Activated T-helper 2 cell treated with anti-CD3 and anti-CD28 coated beads, Interferon-gamma antibody, Interleukin-2, Interleukin-4, amounts not matched to agents 10 μg/mL and 5 μg/mL and 100 μg/mL, durations not matched to agents 14 hours and 24 hours and 36 hours (primary cell): ENCODE results near the gene STRBP. TPM values are rescaled to one million over a fixed set of nuclear protein-coding genes. Genes with fewer than 3 reads are reported as not detected.
"Not testable (repeated sequence)": the region's sequence is repeated elsewhere in the genome, so short reads cannot be mapped to it uniquely, and the experiment has no call there.

ENCODE experiments used
- DNase-seq: peaks from one replicate; pipeline ENCODE4 v3.0.0; 2021; ENCODE audit warnings: low spot score
- H3K27ac Mint-ChIP-seq: one replicate; pipeline ENCODE4 v1.8.0; 2021; ENCODE audit warnings: mixed read lengths
- H3K27me3 Mint-ChIP-seq: one replicate; pipeline ENCODE4 v1.8.0; 2021; ENCODE audit warnings: low read depth, mixed read lengths
- H3K36me3 Mint-ChIP-seq: one replicate; pipeline ENCODE4 v1.8.0; 2021; ENCODE audit warnings: low read depth, mixed read lengths
- H3K4me1 Mint-ChIP-seq: one replicate; pipeline ENCODE4 v1.8.0; 2021; ENCODE audit warnings: low read depth, mixed read lengths
- H3K4me3 Mint-ChIP-seq: one replicate; pipeline ENCODE4 v1.8.0; 2021; ENCODE audit warnings: low read depth, mild to moderate bottlenecking, moderate library complexity, mixed read lengths
- H3K9me3 Mint-ChIP-seq: one replicate; pipeline ENCODE4 v1.8.0; 2021; ENCODE audit warnings: mixed read lengths
- intact Hi-C: fragments of 100-400 bp; cut with micrococcal nuclease; formaldehyde crosslinking; loops from one replicate; pipeline ENCODE4 v1.15.1; 2023
- total RNA-seq: library from RNA; stranded (reverse); gene quantifications from 2 replicates; pipeline ENCODE4 v1.2.3, GENCODE V29; 2022

STRBP gene
- total RNA-seq, 1 donor from 2014 or later, result 19.9 TPM

GRCh38 chr9:123231421-123231820, 37.0 kb downstream of the STRBP start:
- no peak overlapping the region for H3K27ac Mint-ChIP-seq
- no peaks in the 10 kb centered on the region for H3K27me3 Mint-ChIP-seq
- H3K9me3 Mint-ChIP-seq, result no peaks in the 10 kb centered on the region
- no peak overlapping the region for H3K4me3 Mint-ChIP-seq
- no peaks in the 10 kb centered on the region for H3K36me3 Mint-ChIP-seq
- peaks cover 6% of the 10 kb centered on the region for H3K4me1 Mint-ChIP-seq
- intact Hi-C loops, result no loop called here
- no peak for DNase-seq

DNA sequence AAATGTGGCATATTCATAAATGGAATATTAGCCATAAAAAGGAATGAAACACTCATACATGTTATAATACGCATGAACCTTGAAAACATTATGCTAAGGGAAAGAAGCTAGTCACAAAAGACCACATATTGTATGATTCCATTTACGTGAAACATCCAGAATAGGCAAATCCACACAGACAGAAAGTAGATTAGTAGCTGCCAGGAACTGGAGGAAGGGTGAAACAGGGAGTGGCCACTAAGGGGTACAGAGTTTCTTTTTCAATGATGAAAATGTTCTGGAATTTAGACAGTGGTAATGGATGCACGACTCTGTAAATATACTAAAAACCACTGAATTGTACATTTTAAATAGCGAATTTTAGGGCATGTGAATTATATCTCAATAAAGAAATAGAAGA, 39.4 kb downstream of the STRBP start:
- H3K27ac Mint-ChIP-seq, result no peak overlapping the region
- intact Hi-C loops, result loop anchor here (5.0 kb wide), 4 partner anchors 38 to 422 kb away; partner anchors contain the start of gene STRBP
- no peaks in the 10 kb centered on the region for H3K27me3 Mint-ChIP-seq
- no peaks in the 10 kb centered on the region for H3K9me3 Mint-ChIP-seq
- no peak for DNase-seq
- H3K4me1 Mint-ChIP-seq, result peaks cover 23% of the 10 kb centered on the region
- no peak overlapping the region for H3K4me3 Mint-ChIP-seq
- no peaks in the 10 kb centered on the region for H3K36me3 Mint-ChIP-seq

- H3K36me3 Mint-ChIP-seq, result no peaks in the 10 kb centered on the region
- H3K27me3 Mint-ChIP-seq, result no peaks in the 10 kb centered on the region
- H3K9me3 Mint-ChIP-seq, result no peaks in the 10 kb centered on the region
- peak overlapping the region; percentile 69 for H3K27ac Mint-ChIP-seq
- no peak for DNase-seq
- intact Hi-C loops, result loop anchor here (1.0 to 5.0 kb wide), 5 partner anchors 41 to 419 kb away; partner anchors contain the start of gene STRBP
- H3K4me1 Mint-ChIP-seq, result peaks cover 26% of the 10 kb centered on the region
- H3K4me3 Mint-ChIP-seq, result peak overlapping the region; percentile 22
These were observed 42.4 kb downstream of the STRBP start for GRCh38 chr9:123225995-123226394.

GRCh38 chr9:123225374-123225813, 43.0 kb downstream of the STRBP start:
- peak overlapping the region; percentile 69 for H3K27ac Mint-ChIP-seq
- no peaks in the 10 kb centered on the region for H3K36me3 Mint-ChIP-seq
- no peaks in the 10 kb centered on the region for H3K27me3 Mint-ChIP-seq
- DNase-seq, result peak; percentile 27
- no peak overlapping the region for H3K4me3 Mint-ChIP-seq
- peaks cover 29% of the 10 kb centered on the region for H3K4me1 Mint-ChIP-seq
- intact Hi-C loops, result loop anchor here (1.0 to 5.0 kb wide), 5 partner anchors 42 to 418 kb away; partner anchors contain the start of gene STRBP
- no peaks in the 10 kb centered on the region for H3K9me3 Mint-ChIP-seq

DNA sequence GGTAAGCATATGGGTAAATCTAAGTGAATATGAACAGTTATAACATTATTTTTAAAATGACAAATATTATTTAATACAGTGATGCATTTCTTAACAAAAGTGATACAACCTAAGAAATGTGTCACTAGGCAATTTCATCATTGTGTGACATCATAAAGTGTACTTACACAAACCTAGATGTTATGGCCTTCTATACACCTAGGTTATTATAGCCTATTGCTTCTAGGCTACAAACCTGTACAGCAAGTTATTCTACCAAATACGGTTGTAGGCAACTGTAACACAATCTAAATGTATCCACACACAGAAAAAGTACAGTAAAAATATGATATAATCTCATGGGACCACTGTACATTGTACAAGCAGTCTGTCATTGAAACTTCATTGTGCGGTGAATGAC, 48.3 kb downstream of the STRBP start:
- intact Hi-C loops, result no loop called here
- Mint-ChIP-seq H3K4me1 (peaks cover 28% of the 10 kb centered on the region), H3K9me3 (no peaks in the 10 kb centered on the region), H3K4me3 (no peak overlapping the region), H3K36me3 (no peaks in the 10 kb centered on the region), H3K27me3 (peaks cover 3% of the 10 kb centered on the region), H3K27ac (no peak overlapping the region)
- DNase-seq, result no peak

GRCh38 chr9:123218831-123219230, 49.6 kb downstream of the STRBP start:
- intact Hi-C loops, result no loop called here
- Mint-ChIP-seq H3K27me3 (peaks cover 3% of the 10 kb centered on the region), H3K9me3 (no peaks in the 10 kb centered on the region), H3K36me3 (no peaks in the 10 kb centered on the region), H3K4me1 (peaks cover 15% of the 10 kb centered on the region), H3K4me3 (no peak overlapping the region), H3K27ac (no peak overlapping the region)
- DNase-seq, result no peak

- H3K27me3 Mint-ChIP-seq, result peaks cover 3% of the 10 kb centered on the region
- intact Hi-C loops, result no loop called here
- peaks cover 14% of the 10 kb centered on the region for H3K4me1 Mint-ChIP-seq
- DNase-seq, result no peak
- no peak overlapping the region for H3K27ac Mint-ChIP-seq
- H3K9me3 Mint-ChIP-seq, result no peaks in the 10 kb centered on the region
- no peak overlapping the region for H3K4me3 Mint-ChIP-seq
- H3K36me3 Mint-ChIP-seq, result no peaks in the 10 kb centered on the region
These were observed 51.2 kb downstream of the STRBP start for GRCh38 chr9:123217128-123217654.

- Mint-ChIP-seq H3K27ac (no peak overlapping the region), H3K36me3 (no peaks in the 10 kb centered on the region), H3K4me1 (peaks cover 14% of the 10 kb centered on the region), H3K9me3 (no peaks in the 10 kb centered on the region), H3K4me3 (no peak overlapping the region), H3K27me3 (peaks cover 3% of the 10 kb centered on the region)
- no peak for DNase-seq
- intact Hi-C loops, result no loop called here
These were observed 52.1 kb downstream of the STRBP start for GRCh38 chr9:123216251-123216797.

- no peak for DNase-seq
- H3K27ac Mint-ChIP-seq, result no peak overlapping the region
- no peaks in the 10 kb centered on the region for H3K36me3 Mint-ChIP-seq
- H3K27me3 Mint-ChIP-seq, result no peaks in the 10 kb centered on the region
- H3K4me1 Mint-ChIP-seq, result no peaks in the 10 kb centered on the region
- H3K9me3 Mint-ChIP-seq, result no peaks in the 10 kb centered on the region
- intact Hi-C loops, result no loop called here
- no peak overlapping the region for H3K4me3 Mint-ChIP-seq
These were observed 57.3 kb downstream of the STRBP start for GRCh38 chr9:123211081-123211480.

DNA sequence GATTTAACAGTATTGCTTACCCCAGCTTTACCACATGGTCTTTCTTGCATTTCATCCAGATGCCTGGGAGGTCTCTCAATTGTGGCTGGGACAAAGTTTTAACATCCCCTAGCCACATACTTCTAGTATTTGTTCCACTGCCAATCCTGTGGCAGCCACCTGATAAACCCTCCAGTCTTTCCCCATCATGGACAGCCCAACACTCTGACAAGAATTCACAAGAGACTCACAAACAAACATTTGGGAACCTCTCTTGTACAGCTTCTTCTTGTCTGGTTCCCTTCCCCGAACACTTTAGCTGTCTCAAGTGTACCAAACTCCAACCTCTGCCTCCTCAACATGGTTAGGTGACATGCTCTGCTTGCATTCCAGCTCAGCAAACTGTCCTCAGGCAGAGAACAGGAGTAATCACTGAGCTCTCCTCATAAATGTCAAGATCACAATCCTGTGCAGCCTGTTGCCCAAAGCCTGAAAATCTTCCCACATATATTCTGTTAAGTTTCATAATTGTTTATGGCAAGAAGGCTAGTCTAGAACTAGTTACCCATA, 59.7 kb downstream of the STRBP start:
- Mint-ChIP-seq H3K36me3 (no peaks in the 10 kb centered on the region), H3K27me3 (no peaks in the 10 kb centered on the region), H3K4me1 (no peaks in the 10 kb centered on the region), H3K4me3 (no peak overlapping the region), H3K9me3 (no peaks in the 10 kb centered on the region), H3K27ac (no peak overlapping the region)
- intact Hi-C loops, result no loop called here
- DNase-seq, result no peak

DNA sequence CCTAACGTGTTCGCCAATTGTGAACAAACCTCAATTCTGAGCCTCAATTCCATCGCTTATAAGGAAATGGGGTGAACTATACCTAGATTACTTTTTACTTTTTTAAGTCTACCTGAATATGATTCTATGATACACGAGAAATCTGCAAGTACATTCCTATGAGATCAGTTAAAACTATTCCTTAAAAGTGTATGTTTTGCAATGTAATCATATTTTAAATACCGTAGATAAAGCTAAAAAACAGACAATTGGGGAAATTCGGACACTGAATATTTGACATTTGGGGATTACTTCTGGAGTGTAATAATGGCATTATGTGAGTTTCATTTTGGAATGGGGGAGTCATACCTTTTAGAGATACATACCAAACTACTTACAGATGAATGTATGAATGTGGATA, 62.3 kb downstream of the STRBP start:
- H3K27ac Mint-ChIP-seq, result no peak overlapping the region
- H3K4me1 Mint-ChIP-seq, result no peaks in the 10 kb centered on the region
- intact Hi-C loops, result no loop called here
- no peak for DNase-seq
- no peaks in the 10 kb centered on the region for H3K36me3 Mint-ChIP-seq
- no peak overlapping the region for H3K4me3 Mint-ChIP-seq
- H3K9me3 Mint-ChIP-seq, result no peaks in the 10 kb centered on the region
- H3K27me3 Mint-ChIP-seq, result no peaks in the 10 kb centered on the region

- intact Hi-C loops, result no loop called here
- no peaks in the 10 kb centered on the region for H3K9me3 Mint-ChIP-seq
These were observed 67.3 kb downstream of the STRBP start for GRCh38 chr9:123201083-123201482.

GRCh38 chr9:123200469-123200868, 67.9 kb downstream of the STRBP start:
- H3K4me3 Mint-ChIP-seq, DNase-seq, H3K9me3 Mint-ChIP-seq, H3K4me1 Mint-ChIP-seq, intact Hi-C loops, H3K27ac Mint-ChIP-seq, H3K36me3 Mint-ChIP-seq, H3K27me3 Mint-ChIP-seq: not testable (repeated sequence)

More at GRCh38 chr9:123201083-123201482, 67.3 kb downstream of the STRBP start:
- no peaks in the 10 kb centered on the region for H3K36me3 Mint-ChIP-seq
- no peak overlapping the region for H3K4me3 Mint-ChIP-seq
- no peak overlapping the region for H3K27ac Mint-ChIP-seq
- H3K4me1 Mint-ChIP-seq, result no peaks in the 10 kb centered on the region
- DNase-seq, result no peak
- peaks cover 2% of the 10 kb centered on the region for H3K27me3 Mint-ChIP-seq
